Right lobe of liver (tissue), 6 donors: Measurements from ENCODE around the gene CLCNKB. TPM values are rescaled to one million over a fixed set of nuclear protein-coding genes. Genes with fewer than 3 reads are reported as not detected.
A peak's percentile ranks its signal among the peaks of the same experiment; 100 is the strongest.
"Not testable (repeated sequence)": the region's sequence is repeated elsewhere in the genome, so short reads cannot be mapped to it uniquely, and the experiment has no call there.

ENCODE experiments used
- ATAC-seq, 4 donors: fragments of 200-7000 bp; cut with Tn5 transposase; one replicate each; pipeline ENCODE4 v1.9.1; 2020; ENCODE audit warnings: mild to moderate bottlenecking in 4 of 4, moderate library complexity in 4 of 4
- DNase-seq, 3 donors: peaks; one replicate each; pipeline ENCODE4 v3.0.0-alpha.2; 2020
- H3K27ac ChIP-seq, 3 donors: fragments of 200-600 bp; one replicate each; pipeline ENCODE4 v1.8.0; 2022
- H3K27me3 ChIP-seq, 2 donors: fragments of 200-600 bp; one replicate each; pipeline ENCODE4 v1.8.0; 2022
- H3K36me3 ChIP-seq, 4 donors: fragments of 200-600 bp; sonication (generic) in 1 of 4; one replicate each; pipeline versions ENCODE4 v1.5.1 to v1.8.0; 2017 to 2022; ENCODE audit warnings: control low read depth in 1 of 4
- H3K4me1 ChIP-seq, 4 donors: fragments of 200-600 bp; sonication (generic) in 1 of 4; one replicate each; pipeline versions ENCODE4 v1.5.1 to v1.8.0; 2017 to 2022; ENCODE audit warnings: control low read depth in 1 of 4
- H3K4me3 ChIP-seq, 3 donors: fragments of 200-600 bp; one replicate each; pipeline ENCODE4 v1.8.0; 2022
- H3K9me3 ChIP-seq, 4 donors: fragments of 200-600 bp; sonication (generic) in 1 of 4; one replicate each; pipeline versions ENCODE4 v1.5.1 to v1.8.0; 2017 to 2022; ENCODE audit warnings: control low read depth in 1 of 4
- CTCF ChIP-seq, 4 donors: fragments of 200-600 bp in 3 of 4; fragments of 450-650 bp in 1 of 4; IDR thresholded peaks; one replicate each; pipeline versions ENCODE4 v1.5.1 to v1.8.0; 2016 to 2022; ENCODE audit warnings: antibody characterized with exemption in 4 of 4, mild to moderate bottlenecking in 2 of 4
- POLR2A ChIP-seq: fragments of 450-650 bp; IDR thresholded peaks from one replicate; pipeline ENCODE4 v1.6.1; 2017; ENCODE audit warnings: antibody characterized with exemption, mild to moderate bottlenecking
- WGBS: methylation state at CpG from one replicate; pipeline ENCODE4 v1.1.6; 2018; ENCODE audit warnings: low coverage, low lambda C conversion rate; ENCODE audit not compliant: insufficient coverage; ENCODE audit errors: missing lambda C conversion rate; 5-methylcytosine and 5-hydroxymethylcytosine counted together
- intact Hi-C, 2 donors: fragments of 100-400 bp; cut with DNase I; formaldehyde crosslinking; loops; one replicate each; pipeline versions ENCODE4 v1.11.2 to v1.14.1; 2022
- total RNA-seq, 6 experiments: library from RNA; depleted of rRNA in 2 of 6; stranded (reverse); fragments of >200 nt in 2 of 6; fragmentation: NEBNext Ultra II Directional in 3 of 6; extraction: Animal tissue kit (Norgen Biotek cat#: 25700) in 3 of 6; gene quantifications; one replicate each; pipeline versions ENCODE4 v1.1.0 to v1.2.4, GENCODE V29; 2016 to 2023
- donor health status: DM: no; HTN: yes; CAD: no.
- donor health status: DM: no; HTN: no; CAD: no.
- donor health status: DM: no; HTN: no; CAD: no.
- donor health status: DM: no; HTN: yes; CAD: no.
- donor health status: DM: no; HTN: yes; CAD: no.

Gene CLCNKB
- total RNA-seq, 6 experiments from 2014 or later: not detected

DNA sequence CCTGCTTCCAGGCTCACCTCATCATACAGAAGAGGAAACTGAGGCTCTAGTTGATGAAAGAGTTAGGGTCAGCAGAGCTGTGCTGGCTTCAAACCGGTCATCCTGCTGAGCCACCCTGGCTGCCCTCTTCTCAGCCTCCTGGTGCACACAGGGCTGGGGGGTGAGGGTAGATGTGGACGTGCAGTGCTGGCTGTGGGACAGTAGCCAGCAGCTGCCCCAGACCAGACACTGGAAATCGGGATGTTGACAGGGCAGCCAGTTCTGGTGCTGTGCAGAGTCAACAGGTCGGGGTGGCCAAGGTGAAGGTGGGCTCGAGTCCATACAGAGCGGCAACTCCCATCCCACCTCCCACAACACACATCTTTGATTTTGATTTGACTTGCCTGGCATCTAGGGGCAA, 23.3 kb upstream of the CLCNKB start:
- Histone ChIP-seq H3K9me3 (no peaks in the 10 kb centered on the region), H3K36me3 (no peaks in the 10 kb centered on the region), H3K27me3 (no peaks in the 10 kb centered on the region), H3K4me3 (no peak overlapping the region), H3K4me1 (peaks cover 0 to 12% (median 4%) of the 10 kb centered on the region in 4 donors), H3K27ac (no peak overlapping the region)
- DNase-seq (no peak), ATAC-seq (no peak)
- intact Hi-C loops: no loop called here
- WGBS: 0% methylated on average over 1 of the region's 6 CpGs
- TF ChIP-seq CTCF (IDR thresholded peaks at IDR 0.05) (no peak), POLR2A (no peak)

DNA sequence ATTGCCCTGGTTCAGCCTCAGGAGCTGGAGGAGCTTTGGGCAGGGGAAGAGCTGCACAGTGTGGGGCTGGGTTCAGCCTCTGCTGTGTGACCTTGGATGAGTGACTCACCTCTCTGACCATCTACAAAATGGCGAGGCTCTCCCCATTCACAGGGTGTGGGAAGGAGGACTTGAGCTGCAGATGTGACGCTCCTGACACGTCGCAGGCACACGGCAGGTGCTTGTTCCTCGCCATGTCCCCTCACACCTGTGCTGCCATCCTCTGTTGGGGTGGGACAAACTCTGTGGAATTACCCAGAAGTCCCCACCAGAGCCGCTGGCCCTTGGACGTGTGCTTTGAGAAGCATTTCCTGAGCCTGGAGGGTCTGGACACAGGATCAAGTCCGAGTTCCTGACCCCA, 22.7 kb upstream of the CLCNKB start:
- not testable (repeated sequence) for ATAC-seq, H3K27ac ChIP-seq
- WGBS: no CpG with 5 or more reads among the region's 9 CpGs

DNA sequence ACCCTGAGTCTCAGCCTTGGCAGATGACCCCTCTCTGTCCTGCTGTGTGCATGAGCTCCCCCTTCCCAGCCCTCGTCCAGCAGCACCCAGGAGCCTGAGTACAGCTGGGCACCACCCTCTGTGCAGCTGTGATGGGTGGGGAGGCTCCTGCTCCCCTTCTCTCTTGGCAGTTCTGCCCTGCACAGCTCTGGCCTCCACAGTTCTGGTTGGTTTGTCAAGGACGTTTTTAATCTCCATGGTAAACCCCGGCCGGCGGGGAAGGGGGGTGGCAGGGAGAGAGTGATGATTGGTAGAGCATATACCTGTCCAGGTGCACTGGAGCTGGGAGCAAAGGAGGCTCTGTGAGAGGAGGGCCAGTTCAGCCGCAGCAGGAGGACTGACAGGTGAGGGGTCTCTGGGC, 21.9 kb upstream of the CLCNKB start, which contains the start of gene CLCNKA:
Gene CLCNKA (plus strand): TSS at position 356 of the 400 bp plus-strand sequence. CDS start 584 bp downstream, outside the sequence.
- Histone ChIP-seq H3K27ac (no peak within 1 kb of the TSS), H3K27me3 (no peaks in the 10 kb centered on the region), H3K4me1 (peaks cover 0 to 12% (median 4%) of the 10 kb centered on the region in 4 donors), H3K9me3 (no peaks in the 10 kb centered on the region), H3K36me3 (no peaks in the 10 kb centered on the region), H3K4me3 (no peak within 1 kb of the TSS)
- intact Hi-C loops: no loop called here
- DNase-seq (no peak), ATAC-seq (no peak)
- TF ChIP-seq POLR2A: no peak
- TF ChIP-seq CTCF (IDR thresholded peaks at IDR 0.05): no peak
- WGBS: 89% methylated on average over 4 of the region's 6 CpGs

More for the DNA sequence above, 22.7 kb upstream of the CLCNKB start:
- H3K4me3 ChIP-seq, H3K9me3 ChIP-seq, DNase-seq, intact Hi-C loops, H3K36me3 ChIP-seq, H3K27me3 ChIP-seq: not testable (repeated sequence)
- H3K4me1 ChIP-seq: peaks cover 0 to 12% (median 4%) of the 10 kb centered on the region in 4 donors

DNA sequence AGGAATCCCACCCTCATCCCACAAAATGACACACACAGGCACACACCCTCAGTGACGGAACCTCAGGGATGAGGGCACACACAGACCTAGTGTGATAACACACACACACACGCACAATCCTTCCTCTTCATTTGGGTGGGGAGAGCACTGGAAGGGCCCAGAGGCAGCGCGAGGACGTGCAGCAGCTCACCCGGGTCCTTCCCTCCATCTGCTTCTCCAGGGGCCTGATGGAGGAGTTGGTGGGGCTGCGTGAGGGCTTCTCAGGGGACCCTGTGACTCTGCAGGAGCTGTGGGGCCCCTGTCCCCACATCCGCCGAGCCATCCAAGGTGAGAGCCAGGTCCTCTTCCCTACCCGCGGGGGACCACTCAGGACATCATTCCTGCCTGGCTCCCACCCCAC, 21.2 kb upstream of the CLCNKB start:
- no peaks in the 10 kb centered on the region for H3K27me3 ChIP-seq
- no peak overlapping the region for H3K27ac ChIP-seq
- intact Hi-C loops: no loop called here
- no peaks in the 10 kb centered on the region for H3K36me3 ChIP-seq
- no CpG with 5 or more reads among the region's 11 CpGs for WGBS
- H3K4me1 ChIP-seq: peaks cover 0 to 12% (median 5%) of the 10 kb centered on the region in 4 donors
- DNase-seq (no peak), ATAC-seq (no peak)
- no peaks in the 10 kb centered on the region for H3K9me3 ChIP-seq
- no peak overlapping the region for H3K4me3 ChIP-seq
- no peak for TF ChIP-seq CTCF (IDR thresholded peaks at IDR 0.05)
- no peak for TF ChIP-seq POLR2A

GRCh38 chr1:16023050-16023653, 20.4 kb upstream of the CLCNKB start:
- no peak overlapping the region for H3K27ac ChIP-seq
- WGBS: 0% methylated on average over 1 of the region's 7 CpGs
- no peaks in the 10 kb centered on the region for H3K36me3 ChIP-seq
- no peaks in the 10 kb centered on the region for H3K9me3 ChIP-seq
- DNase-seq (peak; percentile 62 to 83 (median 79)), ATAC-seq (peak; percentile 82 to 93 (median 90))
- H3K4me1 ChIP-seq: peaks cover 0 to 12% (median 5%) of the 10 kb centered on the region in 4 donors
- intact Hi-C loops: no loop called here
- no peaks in the 10 kb centered on the region for H3K27me3 ChIP-seq
- TF ChIP-seq CTCF (IDR thresholded peaks at IDR 0.05): no peak
- TF ChIP-seq POLR2A: no peak
- no peak overlapping the region for H3K4me3 ChIP-seq

DNA sequence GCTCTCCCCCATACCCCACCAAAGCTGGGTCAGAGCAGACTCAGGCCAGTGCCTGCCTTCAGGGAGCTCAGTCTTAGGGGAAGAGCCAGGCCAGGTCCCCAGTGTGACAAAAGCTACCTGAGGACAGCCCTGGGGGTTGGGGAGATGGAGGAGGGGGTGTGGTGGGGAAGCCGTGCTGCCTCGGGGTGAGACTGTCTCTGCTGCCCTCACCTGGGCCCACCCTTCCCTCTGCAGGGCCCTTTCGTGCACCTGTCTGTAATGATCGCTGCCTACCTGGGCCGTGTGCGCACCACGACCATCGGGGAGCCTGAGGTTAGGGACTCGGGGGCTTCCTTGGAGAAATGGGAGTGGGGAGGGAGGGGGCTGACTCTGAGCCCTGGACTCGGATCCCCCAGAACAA, 17.3 kb upstream of the CLCNKB start:
- H3K4me1 ChIP-seq: peaks cover 0 to 12% (median 5%) of the 10 kb centered on the region in 4 donors
- H3K27ac ChIP-seq, DNase-seq, H3K9me3 ChIP-seq, H3K27me3 ChIP-seq, intact Hi-C loops, H3K36me3 ChIP-seq, ATAC-seq, H3K4me3 ChIP-seq: not testable (repeated sequence)
- no CpG with 5 or more reads among the region's 10 CpGs for WGBS
